ENCODE measurements around the gene SRC. TPM values are rescaled to one million over a fixed set of nuclear protein-coding genes. Genes with fewer than 3 reads are reported as not detected.

The SRC gene
- total and polyA plus RNA-seq, 2 of the 8 experiments (the other 6 are each of a cell fraction or from before 2014, with no cell fraction given), result 27.6 to 28.8 TPM

GRCh38 chr20:37327748-37328147 is 18.2 kb upstream of the SRC start (continued):
- TF ChIP-seq CHD7 (IDR thresholded peaks at IDR 0.05; ENCODE audit: insufficient replicate concordance, low read length), result no peak
- no peak for TF ChIP-seq ASH2L (IDR thresholded peaks at IDR 0.05; ENCODE audit: low read length)
- TF ChIP-seq, protein P1, sequence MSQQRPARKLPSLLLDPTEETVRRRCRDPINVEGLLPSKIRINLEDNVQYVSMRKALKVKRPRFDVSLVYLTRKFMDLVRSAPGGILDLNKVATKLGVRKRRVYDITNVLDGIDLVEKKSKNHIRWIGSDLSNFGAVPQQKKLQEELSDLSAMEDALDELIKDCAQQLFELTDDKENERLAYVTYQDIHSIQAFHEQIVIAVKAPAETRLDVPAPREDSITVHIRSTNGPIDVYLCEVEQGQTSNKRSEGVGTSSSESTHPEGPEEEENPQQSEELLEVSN (IDR thresholded peaks at IDR 0.05), result no peak
- TF ChIP-seq KDM5A (IDR thresholded peaks at IDR 0.05; ENCODE audit: low read length), result no peak
- TF ChIP-seq SP2 (IDR thresholded peaks at IDR 0.05; ENCODE audit: low read length), result no peak
- no peak for TF ChIP-seq FOSL1 (IDR thresholded peaks at IDR 0.05; ENCODE audit: insufficient read depth, low read depth, low read length)
- TF ChIP-seq SAP30 (IDR thresholded peaks at IDR 0.05; ENCODE audit: insufficient read depth, insufficient replicate concordance, low read length), result no peak
- TF ChIP-seq KDM4A (IDR thresholded peaks at IDR 0.05; ENCODE audit: low read depth, low read length, severe bottlenecking), result no peak
- TF ChIP-seq POLR2AphosphoS5 (IDR thresholded peaks at IDR 0.05; ENCODE audit: low read depth, low read length), result no peak
- no peak for TF ChIP-seq EZH2 (IDR thresholded peaks at IDR 0.05; ENCODE audit: low read depth, low read length, severe bottlenecking)
- no peak for TF ChIP-seq ATF3 (IDR thresholded peaks at IDR 0.05; ENCODE audit: insufficient read depth, low read depth, low read length)

Data from H1 (cell line).